Islet precursor cell (in vitro differentiated cells): ENCODE data around the gene SGMS1.

ENCODE experiments used
- DNase-seq: peaks from one replicate; pipeline ENCODE4 v3.0.0-alpha.2; 2018

Gene SGMS1

DNA sequence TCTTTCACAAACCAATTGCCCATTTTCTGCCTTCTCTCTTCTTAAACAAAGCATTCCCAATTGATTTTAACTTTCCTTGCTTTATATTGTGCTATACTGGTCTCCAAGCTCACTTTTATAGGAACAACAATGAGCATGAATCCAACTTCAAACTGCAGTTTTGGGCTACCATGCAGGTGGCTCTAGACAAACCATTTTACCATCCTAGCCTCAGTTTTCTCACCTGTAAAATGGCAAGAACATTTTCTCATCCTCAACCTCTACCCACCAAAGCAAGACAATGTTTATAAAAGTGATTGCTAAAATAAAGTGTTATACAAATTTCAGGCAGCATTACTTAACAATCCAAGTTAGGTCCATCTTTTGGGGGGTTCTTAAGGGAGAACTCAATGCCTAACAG is 305.6 kb downstream of the SGMS1 start:
- no peak for DNase-seq

GRCh38 chr10:50316695-50317648 is 306.8 kb downstream of the SGMS1 start:
- no peak for DNase-seq

GRCh38 chr10:50316174-50316573 is 307.6 kb downstream of the SGMS1 start:
- no peak for DNase-seq

DNA sequence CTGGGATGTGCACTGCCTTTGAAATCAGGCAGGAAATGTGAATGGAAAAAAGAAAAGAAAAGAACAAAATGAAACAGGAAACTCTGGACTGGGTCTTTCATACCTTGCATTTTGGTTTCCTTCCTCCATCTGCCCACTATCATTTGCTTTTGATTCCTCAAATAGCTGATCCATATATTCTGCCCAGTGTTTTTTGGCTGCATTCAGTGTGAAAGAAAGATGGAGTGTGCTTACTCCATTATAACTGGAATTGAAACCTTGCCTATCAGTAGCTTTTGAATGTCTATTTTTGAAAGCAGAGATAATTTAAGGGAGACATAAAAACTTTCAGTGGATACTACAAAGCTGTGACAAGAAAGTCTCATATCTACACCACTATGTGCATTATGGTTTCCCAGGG is 308.3 kb downstream of the SGMS1 start:
- DNase-seq: no peak

DNA sequence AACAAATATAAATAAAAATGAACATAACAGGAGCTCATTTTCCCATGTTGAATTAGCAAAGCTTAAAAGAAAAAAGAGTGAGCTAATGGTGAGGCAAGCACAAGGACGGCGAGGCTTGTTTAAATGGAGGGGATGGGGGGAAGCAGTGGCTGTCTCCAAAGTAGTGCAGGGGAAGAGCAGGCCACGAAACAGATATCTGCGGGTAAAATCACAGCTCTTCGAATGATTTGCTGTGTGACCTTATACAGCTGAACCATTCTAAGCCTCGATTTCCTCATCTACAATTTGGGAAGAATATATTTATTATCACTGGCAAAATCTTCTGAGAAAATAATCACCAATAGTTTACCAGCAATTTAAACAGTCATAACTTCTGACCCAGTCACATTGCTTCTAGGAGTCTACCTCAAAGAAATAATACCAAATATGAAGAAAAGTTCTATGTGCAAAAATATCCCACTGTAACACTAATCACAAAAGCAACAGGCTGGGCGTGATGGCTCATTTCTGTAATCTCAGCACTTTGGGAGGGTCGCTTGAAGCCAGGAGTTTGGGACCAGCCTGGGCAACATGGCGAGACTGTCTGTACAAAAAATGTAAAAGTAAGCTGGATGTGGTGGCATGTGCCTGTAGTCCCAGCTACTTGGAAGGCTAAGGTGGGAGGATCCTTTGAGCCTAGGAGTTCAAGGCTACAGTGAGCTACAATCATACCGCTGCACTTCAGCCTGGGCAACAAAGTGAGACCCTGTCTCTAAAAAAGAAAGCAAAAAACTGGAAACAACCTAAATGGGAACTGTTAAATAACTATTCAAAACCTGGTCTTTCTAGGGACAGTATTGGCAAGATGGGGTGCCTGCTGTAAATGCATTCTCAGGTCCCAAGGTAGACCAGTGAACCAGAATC is 309.3 kb downstream of the SGMS1 start:
- no peak for DNase-seq

GRCh38 chr10:50312464-50313437 is 311.0 kb downstream of the SGMS1 start:
- no peak for DNase-seq

- DNase-seq: peak; percentile 74
Observed at GRCh38 chr10:50310560-50311174, 313.1 kb downstream of the SGMS1 start.

- no peak for DNase-seq
Observed at GRCh38 chr10:50309342-50309741, 314.4 kb downstream of the SGMS1 start.

GRCh38 chr10:50304660-50305059 is 319.1 kb downstream of the SGMS1 start:
- DNase-seq: no peak

- no peak for DNase-seq
Observed at GRCh38 chr10:50299948-50300669, 323.6 kb downstream of the SGMS1 start.

DNA sequence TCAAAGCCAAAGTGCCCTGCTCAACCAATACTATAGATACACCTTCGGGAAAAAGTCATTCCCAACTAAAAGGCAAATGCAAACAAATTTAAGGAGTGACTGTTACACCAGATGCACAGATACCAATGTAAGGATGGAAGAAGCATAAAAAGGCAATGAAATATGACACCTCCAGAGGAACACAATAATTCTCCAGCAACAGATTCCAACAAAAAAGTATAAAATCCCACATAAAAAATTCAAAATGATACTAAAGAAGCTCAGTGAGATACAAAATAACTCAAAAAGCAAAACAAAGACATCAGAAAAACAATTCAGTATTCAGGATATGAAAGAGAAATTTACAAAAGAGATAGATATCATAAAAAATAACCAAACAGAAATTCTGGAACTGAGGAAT is 328.4 kb downstream of the SGMS1 start:
- no peak for DNase-seq

DNA sequence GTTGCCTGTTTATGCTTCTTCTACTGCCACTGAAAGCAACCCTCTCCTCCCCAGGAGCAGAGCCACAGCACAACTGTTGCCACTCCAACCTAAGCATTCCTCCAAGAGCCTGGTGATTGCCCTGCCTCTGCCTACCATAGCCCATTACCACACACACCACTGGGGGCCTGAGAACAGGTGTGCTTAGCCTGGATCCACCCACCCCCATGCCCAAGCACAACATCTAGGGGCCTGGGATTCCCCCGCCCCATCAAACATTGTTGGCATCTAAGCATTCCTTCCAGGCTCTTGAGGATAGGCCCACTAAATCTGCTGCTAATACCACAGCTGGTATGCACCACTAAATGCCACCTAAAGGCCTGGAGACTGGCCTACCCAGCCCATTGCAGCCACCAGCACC is 329.2 kb downstream of the SGMS1 start:
- DNase-seq: no peak

GRCh38 chr10:50293513-50294313 is 330.0 kb downstream of the SGMS1 start:
- DNase-seq: no peak

- no peak for DNase-seq
Observed at GRCh38 chr10:50291261-50291850, 332.4 kb downstream of the SGMS1 start.

DNA sequence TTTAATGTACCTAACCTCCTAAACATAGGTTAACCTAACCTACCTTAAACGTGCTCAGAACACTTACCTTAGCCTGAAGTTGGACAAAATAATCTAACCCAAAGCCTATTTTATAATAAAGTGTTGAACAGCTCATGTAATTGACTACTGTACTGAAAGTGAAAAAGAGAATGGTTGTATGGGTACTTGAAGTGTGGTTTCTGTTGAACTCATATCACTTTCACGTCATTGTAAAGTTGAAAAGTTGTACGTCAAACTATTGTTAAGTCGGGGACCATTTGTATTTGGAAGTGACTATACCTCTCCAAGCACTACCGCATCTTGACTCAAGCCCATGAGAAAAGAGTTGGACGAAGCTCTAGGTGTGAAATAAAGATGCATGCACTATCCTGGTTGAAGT is 334.6 kb downstream of the SGMS1 start:
- DNase-seq: no peak

GRCh38 chr10:50286996-50287803 is 336.6 kb downstream of the SGMS1 start:
- no peak for DNase-seq

DNA sequence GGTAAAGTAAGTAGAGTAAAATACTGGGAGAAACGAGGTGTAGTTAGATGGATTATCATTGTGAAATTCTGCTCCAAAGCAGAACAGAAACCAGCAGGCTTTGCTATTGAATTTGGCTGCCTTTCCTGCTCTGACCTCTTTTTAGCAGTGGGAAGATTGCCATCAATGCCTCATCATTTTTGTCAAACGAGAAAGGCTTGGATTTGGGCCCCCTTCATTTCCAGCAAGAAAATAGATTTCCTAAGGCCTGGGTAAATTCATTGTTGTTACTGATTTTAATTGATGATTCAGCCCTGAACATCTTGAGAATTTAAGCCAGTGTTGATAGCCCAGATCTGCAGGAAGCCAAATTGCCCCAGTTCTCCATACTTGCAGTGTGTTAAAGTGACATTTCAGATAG is 337.2 kb downstream of the SGMS1 start:
- no peak for DNase-seq

DNA sequence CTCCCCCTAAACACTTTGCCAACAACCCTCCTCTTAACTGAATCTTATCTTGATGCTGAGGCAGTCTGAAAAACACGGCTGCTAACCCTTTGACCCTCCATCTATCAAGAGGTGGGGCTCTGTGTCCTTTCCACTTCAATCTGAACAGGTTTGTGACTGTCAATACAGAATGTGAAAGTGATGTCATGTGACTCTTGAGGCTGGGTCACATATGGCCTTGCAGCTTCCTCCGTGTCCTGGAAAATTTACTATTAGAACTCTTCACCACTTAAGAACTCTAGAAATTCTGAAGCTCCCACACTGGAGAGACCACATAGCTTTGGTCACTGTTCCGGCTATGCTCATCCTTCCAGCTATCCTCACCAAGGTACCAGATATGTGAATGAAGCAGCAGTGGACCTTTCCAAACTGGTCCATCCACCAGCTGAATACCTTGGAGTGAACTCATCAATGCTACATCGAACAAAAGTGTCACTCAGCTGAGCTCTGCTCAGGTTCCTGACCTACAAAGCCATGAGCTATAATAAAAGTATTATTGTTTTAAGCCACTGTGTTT is 341.7 kb downstream of the SGMS1 start:
- DNase-seq: no peak
